Neural cell (in vitro differentiated cells): ENCODE results near the gene LTBP4. TPM values are rescaled to one million over a fixed set of nuclear protein-coding genes. Genes with fewer than 3 reads are reported as not detected.

Experiments
- H2AFZ ChIP-seq: fragments of 200-600, 300-800 bp; sonication (generic), shearing (Covaris generic); 2 replicates; pipeline ENCODE4 v1.6.0; 2014; ENCODE audit warnings: low read depth, mild to moderate bottlenecking, antibody characterized with exemption, low read length, moderate library complexity
- H3F3A ChIP-seq: fragments of 200-600 bp; shearing (Covaris generic); 2 replicates; pipeline ENCODE4 v1.6.1; 2016; ENCODE audit warnings: mild to moderate bottlenecking, moderate library complexity, mixed read lengths, antibody characterized with exemption, low read length; ENCODE audit not compliant: insufficient read depth, poor library complexity, severe bottlenecking
- H3K27ac ChIP-seq: fragments of 200-600, 300-800 bp; sonication (generic), shearing (Covaris generic); 2 replicates; pipeline ENCODE4 v1.5.1; 2014; ENCODE audit warnings: mild to moderate bottlenecking, low read length, moderate library complexity
- H3K27me3 ChIP-seq: fragments of 300-800, 200-600 bp; sonication (generic), shearing (Covaris generic); 2 replicates; pipeline ENCODE4 v1.6.0; 2014; ENCODE audit warnings: mild to moderate bottlenecking, low read depth, low read length, moderate library complexity; ENCODE audit not compliant: insufficient read depth
- H3K36me3 ChIP-seq: fragments of 300-800, 200-600 bp; sonication (generic), shearing (Covaris generic); 2 replicates; pipeline ENCODE4 v1.5.1; 2014; ENCODE audit warnings: mild to moderate bottlenecking, antibody characterized with exemption, low read length, moderate library complexity; ENCODE audit not compliant: insufficient read depth
- H3K4me2 ChIP-seq: fragments of 300-800, 200-600 bp; sonication (generic), shearing (Covaris generic); 2 replicates; pipeline ENCODE4 v1.6.0; 2014; ENCODE audit warnings: mild to moderate bottlenecking, low read length
- H3K4me3 ChIP-seq: fragments of 300-800, 200-600 bp; sonication (generic), shearing (Covaris generic); 2 replicates; pipeline ENCODE4 v1.5.1; 2014; ENCODE audit warnings: mild to moderate bottlenecking, low read length, moderate library complexity
- H3K79me2 ChIP-seq: fragments of 200-600 bp; shearing (Covaris generic); replicated peaks from 2 replicates; pipeline ENCODE4 v1.6.0; 2014; ENCODE audit warnings: mild to moderate bottlenecking, low read length, moderate library complexity; ENCODE audit not compliant: insufficient read depth
- H3K9ac ChIP-seq: fragments of 300-800, 200-600 bp; sonication (generic), shearing (Covaris generic); 2 replicates; pipeline ENCODE4 v1.6.1; 2016; ENCODE audit warnings: mild to moderate bottlenecking, low read length, mixed read lengths
- H3K9me2 ChIP-seq: fragments of 200-600 bp; shearing (Covaris generic); 2 replicates; pipeline ENCODE4 v1.6.1; 2016; ENCODE audit warnings: mild to moderate bottlenecking, low read length, mixed read lengths; ENCODE audit not compliant: insufficient read depth
- H3K9me3 ChIP-seq: fragments of 200-600, 300-800 bp; sonication (generic), shearing (Covaris generic); 2 replicates; pipeline ENCODE4 v1.6.1; 2016; ENCODE audit warnings: mild to moderate bottlenecking, mixed run types, low read length, moderate library complexity, mixed read lengths
- H4K20me1 ChIP-seq: fragments of 200-600 bp; shearing (Covaris generic); 2 replicates; pipeline ENCODE4 v1.6.1; 2016; ENCODE audit warnings: mild to moderate bottlenecking, mixed run types; ENCODE audit not compliant: insufficient read depth
- EP300 ChIP-seq: fragments of 450-650 bp; conservative IDR thresholded peaks from 2 replicates; pipeline ENCODE4 v1.6.1; 2014; ENCODE audit warnings: antibody characterized with exemption, mild to moderate bottlenecking, moderate library complexity; ENCODE audit not compliant: poor library complexity, severe bottlenecking
- EZH2 ChIP-seq: fragments of 200-600, 300-800 bp; shearing (Covaris generic), sonication (generic); IDR thresholded peaks from 2 replicates; pipeline ENCODE4 v1.6.1; 2014; ENCODE audit warnings: antibody characterized with exemption, low read length, borderline replicate concordance, mild to moderate bottlenecking; ENCODE audit not compliant: insufficient read depth, poor library complexity, severe bottlenecking
- MXI1 ChIP-seq: fragments of 450-650 bp; conservative IDR thresholded peaks from 2 replicates; pipeline ENCODE4 v1.6.1; 2014; ENCODE audit warnings: antibody characterized with exemption, mild to moderate bottlenecking; ENCODE audit not compliant: poor library complexity, severe bottlenecking
- POLR2AphosphoS5 ChIP-seq: IDR thresholded peaks from 2 replicates; pipeline ENCODE4 v1.6.1; 2012
- RAD21 ChIP-seq: fragments of 450-650 bp; conservative IDR thresholded peaks from 2 replicates; pipeline ENCODE4 v1.6.1; 2014; ENCODE audit warnings: antibody characterized with exemption, mild to moderate bottlenecking, moderate library complexity
- SMC3 ChIP-seq: fragments of 450-650 bp; conservative IDR thresholded peaks from 2 replicates; pipeline ENCODE4 v1.6.1; 2014; ENCODE audit warnings: antibody characterized with exemption, mild to moderate bottlenecking, moderate library complexity; ENCODE audit not compliant: poor library complexity
- TAF1 ChIP-seq: IDR thresholded peaks from 2 replicates; pipeline ENCODE4 v1.6.1; 2012; ENCODE audit warnings: low read depth
- polyA plus RNA-seq: library from polyadenylated mRNA; depleted of rRNA; stranded (reverse); fragments of >200 nt; gene quantifications from 2 replicates; pipeline ENCODE4 v1.2.3, GENCODE V29; 2014
- TF ChIP-seq, protein P1 (sequence below): IDR thresholded peaks from 2 replicates; pipeline ENCODE4 v1.6.1; 2012; ENCODE audit warnings: borderline replicate concordance
- TF ChIP-seq, protein P2 (sequence below): fragments of 450-650 bp; IDR thresholded peaks from 2 replicates; pipeline ENCODE4 v1.5.1; 2014; ENCODE audit warnings: antibody characterized with exemption, mild to moderate bottlenecking, moderate library complexity; ENCODE audit not compliant: poor library complexity, severe bottlenecking

The LTBP4 gene
- polyA plus RNA-seq, 1 donor from 2014 or later: 55.6 TPM

- no peak overlapping the region for H2AFZ ChIP-seq
- no peaks in the 10 kb centered on the region for H3K79me2 ChIP-seq
- peaks cover 11% of the 10 kb centered on the region for H3K27me3 ChIP-seq
- H3K9me3 ChIP-seq: no peaks in the 10 kb centered on the region
- no peak overlapping the region for H3K27ac ChIP-seq
- no peaks in the 10 kb centered on the region for H3K36me3 ChIP-seq
- H3K4me2 ChIP-seq: no peak overlapping the region
- TF ChIP-seq, protein P1, sequence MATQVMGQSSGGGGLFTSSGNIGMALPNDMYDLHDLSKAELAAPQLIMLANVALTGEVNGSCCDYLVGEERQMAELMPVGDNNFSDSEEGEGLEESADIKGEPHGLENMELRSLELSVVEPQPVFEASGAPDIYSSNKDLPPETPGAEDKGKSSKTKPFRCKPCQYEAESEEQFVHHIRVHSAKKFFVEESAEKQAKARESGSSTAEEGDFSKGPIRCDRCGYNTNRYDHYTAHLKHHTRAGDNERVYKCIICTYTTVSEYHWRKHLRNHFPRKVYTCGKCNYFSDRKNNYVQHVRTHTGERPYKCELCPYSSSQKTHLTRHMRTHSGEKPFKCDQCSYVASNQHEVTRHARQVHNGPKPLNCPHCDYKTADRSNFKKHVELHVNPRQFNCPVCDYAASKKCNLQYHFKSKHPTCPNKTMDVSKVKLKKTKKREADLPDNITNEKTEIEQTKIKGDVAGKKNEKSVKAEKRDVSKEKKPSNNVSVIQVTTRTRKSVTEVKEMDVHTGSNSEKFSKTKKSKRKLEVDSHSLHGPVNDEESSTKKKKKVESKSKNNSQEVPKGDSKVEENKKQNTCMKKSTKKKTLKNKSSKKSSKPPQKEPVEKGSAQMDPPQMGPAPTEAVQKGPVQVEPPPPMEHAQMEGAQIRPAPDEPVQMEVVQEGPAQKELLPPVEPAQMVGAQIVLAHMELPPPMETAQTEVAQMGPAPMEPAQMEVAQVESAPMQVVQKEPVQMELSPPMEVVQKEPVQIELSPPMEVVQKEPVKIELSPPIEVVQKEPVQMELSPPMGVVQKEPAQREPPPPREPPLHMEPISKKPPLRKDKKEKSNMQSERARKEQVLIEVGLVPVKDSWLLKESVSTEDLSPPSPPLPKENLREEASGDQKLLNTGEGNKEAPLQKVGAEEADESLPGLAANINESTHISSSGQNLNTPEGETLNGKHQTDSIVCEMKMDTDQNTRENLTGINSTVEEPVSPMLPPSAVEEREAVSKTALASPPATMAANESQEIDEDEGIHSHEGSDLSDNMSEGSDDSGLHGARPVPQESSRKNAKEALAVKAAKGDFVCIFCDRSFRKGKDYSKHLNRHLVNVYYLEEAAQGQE: no peak
- TF ChIP-seq MXI1 (no peak), POLR2AphosphoS5 (no peak), TAF1 (no peak), EP300 (no peak), EZH2 (no peak), RAD21 (no peak), SMC3 (no peak)
- TF ChIP-seq, protein P2, sequence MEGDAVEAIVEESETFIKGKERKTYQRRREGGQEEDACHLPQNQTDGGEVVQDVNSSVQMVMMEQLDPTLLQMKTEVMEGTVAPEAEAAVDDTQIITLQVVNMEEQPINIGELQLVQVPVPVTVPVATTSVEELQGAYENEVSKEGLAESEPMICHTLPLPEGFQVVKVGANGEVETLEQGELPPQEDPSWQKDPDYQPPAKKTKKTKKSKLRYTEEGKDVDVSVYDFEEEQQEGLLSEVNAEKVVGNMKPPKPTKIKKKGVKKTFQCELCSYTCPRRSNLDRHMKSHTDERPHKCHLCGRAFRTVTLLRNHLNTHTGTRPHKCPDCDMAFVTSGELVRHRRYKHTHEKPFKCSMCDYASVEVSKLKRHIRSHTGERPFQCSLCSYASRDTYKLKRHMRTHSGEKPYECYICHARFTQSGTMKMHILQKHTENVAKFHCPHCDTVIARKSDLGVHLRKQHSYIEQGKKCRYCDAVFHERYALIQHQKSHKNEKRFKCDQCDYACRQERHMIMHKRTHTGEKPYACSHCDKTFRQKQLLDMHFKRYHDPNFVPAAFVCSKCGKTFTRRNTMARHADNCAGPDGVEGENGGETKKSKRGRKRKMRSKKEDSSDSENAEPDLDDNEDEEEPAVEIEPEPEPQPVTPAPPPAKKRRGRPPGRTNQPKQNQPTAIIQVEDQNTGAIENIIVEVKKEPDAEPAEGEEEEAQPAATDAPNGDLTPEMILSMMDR: no peak
- no peaks in the 10 kb centered on the region for H3K9me2 ChIP-seq
- H4K20me1 ChIP-seq: no peaks in the 10 kb centered on the region
- no peak overlapping the region for H3K4me3 ChIP-seq
- no peaks in the 10 kb centered on the region for H3F3A ChIP-seq
- no peak overlapping the region for H3K9ac ChIP-seq
Measured at GRCh38 chr19:40614622-40615411, 13.6 kb downstream of the LTBP4 start.

DNA sequence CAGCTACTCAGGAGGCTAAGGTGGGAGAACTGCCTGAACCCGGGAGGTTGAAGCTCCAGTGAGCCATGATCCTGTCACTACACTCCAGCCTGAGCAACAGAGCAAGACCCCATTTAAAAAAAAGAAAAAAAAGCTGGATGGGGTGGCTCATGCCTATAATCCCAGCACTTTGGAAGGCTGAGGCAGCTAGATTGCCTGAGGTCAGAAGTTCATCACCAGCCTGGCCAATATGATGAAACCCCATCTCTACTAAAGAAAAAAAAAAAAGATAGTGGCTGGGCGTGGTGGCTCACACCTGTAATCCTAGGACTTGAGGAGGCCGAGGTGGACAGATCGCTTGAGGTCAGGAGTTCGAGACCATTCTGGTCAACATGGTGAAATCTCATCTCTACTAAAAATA lies 15.0 kb downstream of the LTBP4 start:
- Histone ChIP-seq H3K9me2 (no peaks in the 10 kb centered on the region), H3K79me2 (no peaks in the 10 kb centered on the region), H3F3A (no peaks in the 10 kb centered on the region), H3K9me3 (no peaks in the 10 kb centered on the region), H3K4me2 (no peak overlapping the region), H3K4me3 (no peak overlapping the region), H3K27ac (no peak overlapping the region), H3K36me3 (no peaks in the 10 kb centered on the region), H4K20me1 (no peaks in the 10 kb centered on the region), H3K27me3 (peaks cover 7% of the 10 kb centered on the region), H3K9ac (no peak overlapping the region), H2AFZ (no peak overlapping the region)
- TF ChIP-seq POLR2AphosphoS5 (no peak), SMC3 (no peak), EP300 (no peak)
